Breast epithelium (tissue), 3 donors: ENCODE results near the gene EFCAB14.

Experiments used
- POLR2A ChIP-seq: fragments of 450-650 bp; IDR thresholded peaks from one replicate; pipeline ENCODE4 v1.6.1; 2016; ENCODE audit warnings: antibody characterized with exemption, mild to moderate bottlenecking, moderate library complexity
- POLR2AphosphoS5 ChIP-seq, 3 donors: sonication (generic); formaldehyde crosslinking; IDR thresholded peaks; one replicate each; pipeline ENCODE4 v1.6.1; 2017; ENCODE audit warnings: antibody characterized with exemption in 3 of 3
- TF ChIP-seq, protein P1 (sequence below), 3 donors: fragments of 450-650 bp; IDR thresholded peaks; one replicate each; pipeline ENCODE4 v1.5.1; 2016 to 2017; ENCODE audit warnings: antibody characterized with exemption in 3 of 3, mild to moderate bottlenecking in 3 of 3, moderate library complexity in 3 of 3

DNA sequence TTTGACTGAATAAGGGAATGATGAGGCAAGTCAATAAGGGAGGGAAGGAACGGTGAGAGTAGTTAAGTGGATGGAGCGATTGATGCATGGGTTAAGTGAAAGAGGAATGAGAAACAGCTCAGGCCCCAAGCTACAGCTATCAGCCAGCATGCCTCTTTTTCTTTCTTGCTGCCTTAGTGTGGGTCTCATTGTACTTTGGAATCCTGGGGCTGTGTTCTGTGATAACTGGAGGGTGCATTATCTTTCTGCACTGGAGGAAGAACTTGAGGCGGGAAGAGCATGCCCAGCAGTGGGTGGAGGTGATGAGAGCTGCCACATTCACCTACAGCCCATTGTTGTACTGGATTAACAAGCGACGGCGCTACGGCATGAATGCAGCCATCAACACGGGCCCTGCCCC, 46.2 kb downstream of the EFCAB14 start:
- TF ChIP-seq, protein P1, sequence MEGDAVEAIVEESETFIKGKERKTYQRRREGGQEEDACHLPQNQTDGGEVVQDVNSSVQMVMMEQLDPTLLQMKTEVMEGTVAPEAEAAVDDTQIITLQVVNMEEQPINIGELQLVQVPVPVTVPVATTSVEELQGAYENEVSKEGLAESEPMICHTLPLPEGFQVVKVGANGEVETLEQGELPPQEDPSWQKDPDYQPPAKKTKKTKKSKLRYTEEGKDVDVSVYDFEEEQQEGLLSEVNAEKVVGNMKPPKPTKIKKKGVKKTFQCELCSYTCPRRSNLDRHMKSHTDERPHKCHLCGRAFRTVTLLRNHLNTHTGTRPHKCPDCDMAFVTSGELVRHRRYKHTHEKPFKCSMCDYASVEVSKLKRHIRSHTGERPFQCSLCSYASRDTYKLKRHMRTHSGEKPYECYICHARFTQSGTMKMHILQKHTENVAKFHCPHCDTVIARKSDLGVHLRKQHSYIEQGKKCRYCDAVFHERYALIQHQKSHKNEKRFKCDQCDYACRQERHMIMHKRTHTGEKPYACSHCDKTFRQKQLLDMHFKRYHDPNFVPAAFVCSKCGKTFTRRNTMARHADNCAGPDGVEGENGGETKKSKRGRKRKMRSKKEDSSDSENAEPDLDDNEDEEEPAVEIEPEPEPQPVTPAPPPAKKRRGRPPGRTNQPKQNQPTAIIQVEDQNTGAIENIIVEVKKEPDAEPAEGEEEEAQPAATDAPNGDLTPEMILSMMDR (IDR thresholded peaks at IDR 0.05), result no peak
- TF ChIP-seq POLR2A, result no peak
- TF ChIP-seq POLR2AphosphoS5 (IDR thresholded peaks at IDR 0.05), result no peak
